GM12872 (cell line): ENCODE results near the gene IL9R.

Experiments
- TF ChIP-seq, protein P1 (sequence below): IDR thresholded peaks from 3 replicates; pipeline ENCODE4 v1.5.1; 2011; ENCODE audit warnings: low read depth, mild to moderate bottlenecking, low read length, moderate library complexity; ENCODE audit not compliant: insufficient read depth

IL9R gene

DNA sequence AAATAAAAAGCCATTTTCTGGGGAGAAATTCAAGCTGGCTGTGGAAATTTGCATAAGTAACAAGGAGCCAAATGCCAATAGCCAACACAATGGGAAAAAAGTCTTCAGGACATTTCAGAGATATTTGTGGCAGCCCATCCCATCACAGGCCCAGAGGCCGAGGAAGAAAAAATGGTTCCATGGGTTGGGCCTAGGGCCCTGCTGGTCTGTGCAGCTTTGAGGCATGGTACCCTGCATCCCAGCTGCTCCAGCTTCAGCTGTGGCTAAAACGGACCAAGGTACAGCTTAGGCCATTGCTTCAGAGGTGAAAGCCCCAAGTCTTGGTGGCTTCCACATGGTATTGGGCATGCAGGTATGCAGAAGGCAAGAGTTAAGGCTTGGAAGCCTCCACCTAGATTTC lies 14.2 kb upstream of the IL9R start:
- TF ChIP-seq, protein P1, sequence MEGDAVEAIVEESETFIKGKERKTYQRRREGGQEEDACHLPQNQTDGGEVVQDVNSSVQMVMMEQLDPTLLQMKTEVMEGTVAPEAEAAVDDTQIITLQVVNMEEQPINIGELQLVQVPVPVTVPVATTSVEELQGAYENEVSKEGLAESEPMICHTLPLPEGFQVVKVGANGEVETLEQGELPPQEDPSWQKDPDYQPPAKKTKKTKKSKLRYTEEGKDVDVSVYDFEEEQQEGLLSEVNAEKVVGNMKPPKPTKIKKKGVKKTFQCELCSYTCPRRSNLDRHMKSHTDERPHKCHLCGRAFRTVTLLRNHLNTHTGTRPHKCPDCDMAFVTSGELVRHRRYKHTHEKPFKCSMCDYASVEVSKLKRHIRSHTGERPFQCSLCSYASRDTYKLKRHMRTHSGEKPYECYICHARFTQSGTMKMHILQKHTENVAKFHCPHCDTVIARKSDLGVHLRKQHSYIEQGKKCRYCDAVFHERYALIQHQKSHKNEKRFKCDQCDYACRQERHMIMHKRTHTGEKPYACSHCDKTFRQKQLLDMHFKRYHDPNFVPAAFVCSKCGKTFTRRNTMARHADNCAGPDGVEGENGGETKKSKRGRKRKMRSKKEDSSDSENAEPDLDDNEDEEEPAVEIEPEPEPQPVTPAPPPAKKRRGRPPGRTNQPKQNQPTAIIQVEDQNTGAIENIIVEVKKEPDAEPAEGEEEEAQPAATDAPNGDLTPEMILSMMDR = no peak

DNA sequence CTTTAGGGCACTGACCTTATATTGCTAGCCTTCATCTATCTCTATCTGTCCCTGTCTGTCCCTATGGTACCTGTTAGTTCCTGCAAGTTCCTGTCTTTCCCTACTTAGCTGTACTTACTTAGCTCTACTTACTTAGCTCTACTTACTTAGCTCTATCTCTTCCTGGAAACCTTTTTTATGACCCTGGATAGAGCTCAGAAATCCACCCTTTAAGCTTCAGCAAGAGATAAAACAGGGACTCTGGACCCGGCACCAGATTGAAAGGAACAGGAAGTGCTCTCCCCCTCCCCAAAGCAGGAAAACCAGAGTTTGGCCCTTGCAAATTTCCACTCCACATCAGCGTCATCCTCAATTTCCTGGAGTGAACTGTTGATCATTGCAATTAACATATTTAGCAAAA lies 12.3 kb upstream of the IL9R start:
- TF ChIP-seq, protein P1 = no peak

DNA sequence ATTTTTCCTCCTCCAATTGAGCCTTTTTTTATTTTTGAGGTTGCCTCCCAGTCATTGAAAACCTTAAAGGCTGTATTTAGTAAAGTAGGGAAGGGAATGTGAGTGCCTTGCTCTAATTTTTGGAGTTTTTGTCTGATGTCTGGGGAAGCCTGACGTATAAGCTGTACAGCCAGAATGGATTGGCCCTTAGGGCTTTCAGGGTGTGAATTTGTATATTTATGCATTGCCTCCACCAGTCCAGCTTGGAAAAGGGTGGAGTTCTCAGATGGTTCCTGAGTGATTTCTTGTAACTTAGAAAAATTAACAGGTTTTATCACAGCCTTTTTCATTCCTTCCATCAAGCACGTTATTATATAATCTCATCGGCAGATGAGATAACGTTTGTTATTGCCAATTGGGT lies 8.6 kb upstream of the IL9R start:
- TF ChIP-seq, protein P1 = no peak

DNA sequence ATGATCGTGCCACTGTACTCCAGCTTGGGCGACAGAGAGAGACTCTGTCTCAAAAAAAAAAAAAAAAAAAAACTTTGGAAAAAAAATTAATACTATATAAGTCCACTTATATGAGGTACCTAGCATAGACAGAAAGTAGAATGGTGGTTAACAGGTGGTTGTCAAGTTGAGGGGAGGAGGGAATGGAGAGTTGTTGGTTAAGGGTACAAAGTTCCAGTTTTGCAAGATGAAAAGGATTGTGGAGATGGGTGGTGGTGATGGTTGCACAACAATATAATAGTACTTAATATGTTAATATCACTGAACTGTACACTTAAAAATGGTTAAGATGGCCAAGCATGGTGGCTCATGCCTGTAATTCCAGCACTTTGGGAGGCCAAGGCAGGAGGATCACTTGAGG lies 4.1 kb upstream of the IL9R start:
- TF ChIP-seq, protein P1 = no peak

DNA sequence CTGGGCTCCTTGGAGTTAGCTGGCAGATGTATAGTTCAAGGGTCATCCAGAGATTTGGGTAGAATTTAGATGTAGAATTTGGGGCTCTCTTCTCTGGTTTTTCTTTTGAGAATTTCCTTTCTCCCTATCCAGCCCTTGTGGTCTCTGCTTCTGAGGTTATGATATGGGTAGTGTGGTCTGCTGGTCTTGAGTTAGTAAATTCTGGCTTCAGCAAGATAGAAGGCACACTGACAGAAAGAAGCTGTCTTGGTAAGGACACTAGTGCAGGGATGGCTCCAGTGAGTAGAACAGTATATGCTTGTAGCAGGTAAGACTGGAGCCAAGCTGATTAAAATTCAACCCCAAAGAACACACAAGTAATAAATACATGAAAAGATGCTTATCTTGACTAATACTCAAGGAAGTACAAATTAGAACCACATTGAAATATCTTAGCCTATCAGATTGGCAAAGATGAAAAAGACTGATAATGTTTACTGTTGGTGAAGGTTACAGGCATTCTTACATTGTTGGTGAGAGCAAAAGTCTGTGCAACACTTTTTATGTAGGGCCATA lies 2.1 kb upstream of the IL9R start:
- TF ChIP-seq, protein P1 = no peak

DNA sequence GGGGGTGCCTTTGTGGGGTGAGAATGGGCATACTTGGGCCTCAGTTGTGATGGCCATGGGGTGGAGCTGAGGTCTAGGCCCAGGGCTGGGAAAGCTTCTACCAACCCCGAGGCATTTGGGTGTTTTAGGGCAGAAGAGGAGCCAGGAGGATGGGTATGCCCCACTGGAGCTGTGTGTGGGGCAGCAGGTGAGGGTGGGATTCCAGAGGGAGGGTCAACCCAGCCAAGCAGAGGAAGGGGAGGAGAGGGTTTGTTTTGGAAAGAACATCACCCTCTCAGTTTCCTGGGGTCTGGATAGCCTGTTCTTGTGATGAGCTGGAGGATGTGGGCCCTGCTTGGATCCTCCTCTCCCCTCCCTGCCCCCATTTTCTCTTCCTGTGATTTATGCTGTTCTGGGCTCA lies 620 bp downstream of the IL9R start:
- TF ChIP-seq, protein P1 = no peak

DNA sequence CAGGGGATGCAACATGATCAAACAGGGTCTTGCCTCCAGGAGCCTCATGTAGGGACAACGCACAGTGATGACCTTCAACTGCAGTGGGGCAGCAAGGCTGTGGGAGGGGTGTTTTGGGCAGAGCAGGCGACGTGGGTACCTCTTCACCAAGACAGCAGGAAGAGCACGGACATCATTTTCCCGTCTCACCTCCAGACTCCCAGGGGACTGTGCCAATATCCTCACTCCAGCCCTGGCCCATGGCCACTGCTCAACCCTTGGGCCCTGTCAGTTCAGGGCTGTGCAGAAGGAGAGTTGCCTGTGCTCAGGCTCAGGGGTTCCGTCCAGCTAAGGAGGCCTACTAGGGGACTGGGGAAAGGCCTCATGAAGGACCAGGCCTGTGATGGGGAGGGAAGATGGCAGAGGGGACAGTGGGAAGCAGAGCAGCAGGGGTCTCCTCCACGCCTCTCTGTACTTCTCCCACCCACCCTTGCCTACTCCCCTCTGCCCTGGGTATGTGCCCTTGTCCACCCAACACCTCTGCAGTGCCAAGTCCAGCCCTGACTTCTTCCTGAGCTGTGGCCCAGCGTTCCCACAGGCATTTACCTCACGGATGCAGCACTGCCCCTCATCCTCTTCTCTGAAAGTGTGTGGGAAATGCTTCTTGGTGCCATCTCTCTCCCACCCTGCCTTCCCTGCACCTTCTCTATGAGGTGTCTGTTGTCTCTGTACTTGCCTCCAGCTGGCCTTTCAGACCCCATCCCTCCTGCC lies 1.4 kb downstream of the IL9R start:
- TF ChIP-seq, protein P1 = no peak
